GM18511 (cell line): ENCODE results near the gene SSH3.

ENCODE experiments used
- ATAC-seq: cut with Tn5 transposase; IDR thresholded peaks from one replicate; pipeline ENCODE4 v1.9.1; 2021; ENCODE audit warnings: mild to moderate bottlenecking, moderate library complexity; ENCODE audit not compliant: unreplicated experiment

SSH3 gene

DNA sequence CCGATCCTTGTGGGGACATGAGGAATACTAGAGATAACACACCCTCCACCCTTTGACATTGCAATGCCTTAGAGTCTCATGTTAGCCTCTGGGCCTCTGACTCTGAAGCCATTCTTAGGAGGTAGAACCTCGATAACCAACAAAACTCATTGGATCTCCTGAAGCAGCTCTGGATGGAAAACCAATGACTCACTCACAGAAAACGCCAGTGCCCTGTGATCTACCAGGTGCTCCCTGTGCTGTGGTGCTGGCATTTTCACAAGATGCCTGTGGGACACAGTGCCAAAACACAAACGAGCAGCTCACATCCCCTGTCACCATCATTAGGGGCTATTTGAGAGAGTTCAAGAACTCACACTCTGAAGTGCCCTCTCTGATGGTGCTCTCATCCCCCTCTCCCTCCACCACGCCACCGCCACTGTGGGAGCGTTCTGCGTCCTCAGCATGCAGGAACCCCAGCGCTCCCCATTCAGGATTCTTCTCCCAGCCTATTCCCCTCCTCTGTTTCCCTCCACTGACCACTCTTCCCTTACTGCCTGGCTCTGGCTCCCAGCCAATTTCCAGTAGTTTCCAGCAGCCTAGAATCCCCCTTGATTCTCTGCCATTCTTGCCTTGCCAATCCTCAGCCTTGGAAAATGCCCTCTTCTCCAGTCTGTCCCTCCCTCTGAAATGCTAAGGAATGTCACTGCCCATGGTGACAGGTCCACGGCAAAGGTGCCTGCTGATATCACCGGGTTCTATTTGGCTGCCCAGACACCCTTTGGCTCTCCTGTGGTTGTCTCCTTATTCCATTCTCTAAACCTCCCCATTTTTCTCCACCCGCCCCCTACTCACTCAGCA is 54.7 kb downstream of the SSH3 start:
- ATAC-seq: no peak
